ENCODE results near the gene HMOX2.

Gene HMOX2, protein sequence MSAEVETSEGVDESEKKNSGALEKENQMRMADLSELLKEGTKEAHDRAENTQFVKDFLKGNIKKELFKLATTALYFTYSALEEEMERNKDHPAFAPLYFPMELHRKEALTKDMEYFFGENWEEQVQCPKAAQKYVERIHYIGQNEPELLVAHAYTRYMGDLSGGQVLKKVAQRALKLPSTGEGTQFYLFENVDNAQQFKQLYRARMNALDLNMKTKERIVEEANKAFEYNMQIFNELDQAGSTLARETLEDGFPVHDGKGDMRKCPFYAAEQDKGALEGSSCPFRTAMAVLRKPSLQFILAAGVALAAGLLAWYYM

DNA sequence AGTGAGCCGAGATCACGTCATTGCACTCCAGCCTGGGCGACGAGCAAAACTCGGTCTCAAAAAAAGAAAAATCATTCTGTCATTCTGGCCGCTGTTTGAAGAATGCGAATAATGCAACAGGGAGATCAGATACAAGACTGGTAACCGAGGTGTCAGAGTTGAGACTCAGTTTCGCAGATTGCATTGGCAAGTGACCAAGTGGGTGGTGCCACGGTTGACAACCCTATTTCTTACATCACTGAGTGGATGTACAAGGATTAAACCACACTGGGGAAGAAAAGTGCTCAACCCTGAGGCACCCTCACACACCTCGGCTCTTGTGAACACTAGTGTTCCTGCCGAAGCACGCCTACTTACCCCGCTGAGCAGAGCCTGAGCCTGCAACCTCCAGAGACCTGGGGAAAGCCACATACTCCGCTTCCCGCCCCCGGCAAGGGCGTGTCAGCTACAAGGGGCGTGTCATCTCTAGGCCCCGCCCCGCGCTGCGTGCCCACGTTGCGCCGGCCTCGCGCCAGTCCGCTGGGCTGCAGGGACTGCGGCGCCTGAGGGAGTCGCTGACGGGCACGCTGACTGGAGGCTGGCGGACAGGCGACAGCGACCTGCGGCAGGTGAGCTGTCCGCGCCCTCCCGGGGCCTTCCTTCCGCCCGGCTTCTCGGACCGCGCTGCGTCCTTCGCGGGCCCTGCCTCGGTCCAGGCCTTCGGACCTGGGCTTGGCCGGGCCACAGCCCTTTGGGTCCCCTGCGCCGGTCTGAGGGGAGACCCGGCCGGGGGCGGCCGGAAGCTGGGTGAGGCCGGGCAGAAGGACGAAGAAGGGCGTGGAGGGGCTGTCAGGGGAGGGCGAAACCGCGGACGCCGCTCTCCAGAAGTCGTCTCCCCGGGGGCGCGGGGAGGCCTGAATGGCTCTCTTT, at the start of gene HMOX2:
HMOX2 (plus strand) TSS at position 519 of the 909 bp plus-strand sequence. CDS start 29,127 bp downstream, outside the sequence.
- DNase-seq (ENCODE audit: low read depth): peak; percentile 98

GRCh38 chr16:4426722-4427372, 49.4 kb upstream of the HMOX2 start:
- DNase-seq (ENCODE audit: low read depth): no peak

DNA sequence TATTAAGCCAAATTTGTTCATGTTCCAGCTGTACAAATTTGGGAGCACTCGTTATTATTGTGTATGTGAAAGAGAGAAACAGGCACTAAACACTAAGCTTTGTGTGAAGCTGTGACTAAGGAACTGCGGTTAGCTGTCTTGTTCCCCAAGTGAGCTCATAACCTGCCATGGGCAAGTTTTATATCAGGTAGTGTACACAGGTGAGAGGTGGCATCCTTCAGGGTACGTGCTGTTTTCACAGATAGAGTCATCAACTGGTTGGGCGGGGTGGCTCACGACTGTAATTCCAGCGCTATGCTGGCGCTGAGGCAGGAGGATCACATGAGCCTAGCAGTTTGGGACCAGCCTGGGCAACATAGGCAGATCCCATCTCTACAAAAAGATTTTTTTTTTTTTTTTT, 47.7 kb upstream of the HMOX2 start:
- no peak for DNase-seq (ENCODE audit: low read depth)

- DNase-seq (ENCODE audit: low read depth): no peak
Measured at GRCh38 chr16:4431023-4431422, 45.2 kb upstream of the HMOX2 start.

DNA sequence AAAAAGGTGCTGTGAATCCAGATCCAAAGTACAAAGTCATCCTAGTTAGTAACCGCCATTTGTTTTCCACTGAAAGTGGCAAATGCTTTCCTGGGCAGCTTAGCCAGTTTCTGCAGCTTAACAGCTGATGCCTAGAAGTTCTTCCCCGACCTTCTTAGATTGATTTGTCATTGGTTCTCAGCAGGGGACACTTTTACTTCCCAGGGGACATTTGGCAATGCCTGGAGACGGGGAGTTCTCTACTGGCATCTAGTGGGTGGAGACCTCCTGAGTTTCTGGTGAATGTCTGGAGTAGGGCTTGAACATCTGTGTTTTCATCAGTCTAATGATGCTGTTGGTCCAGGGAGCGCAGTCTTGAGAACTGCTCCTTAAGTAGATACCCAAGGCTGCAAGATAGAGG, 43.0 kb upstream of the HMOX2 start:
- DNase-seq (ENCODE audit: low read depth): no peak

DNA sequence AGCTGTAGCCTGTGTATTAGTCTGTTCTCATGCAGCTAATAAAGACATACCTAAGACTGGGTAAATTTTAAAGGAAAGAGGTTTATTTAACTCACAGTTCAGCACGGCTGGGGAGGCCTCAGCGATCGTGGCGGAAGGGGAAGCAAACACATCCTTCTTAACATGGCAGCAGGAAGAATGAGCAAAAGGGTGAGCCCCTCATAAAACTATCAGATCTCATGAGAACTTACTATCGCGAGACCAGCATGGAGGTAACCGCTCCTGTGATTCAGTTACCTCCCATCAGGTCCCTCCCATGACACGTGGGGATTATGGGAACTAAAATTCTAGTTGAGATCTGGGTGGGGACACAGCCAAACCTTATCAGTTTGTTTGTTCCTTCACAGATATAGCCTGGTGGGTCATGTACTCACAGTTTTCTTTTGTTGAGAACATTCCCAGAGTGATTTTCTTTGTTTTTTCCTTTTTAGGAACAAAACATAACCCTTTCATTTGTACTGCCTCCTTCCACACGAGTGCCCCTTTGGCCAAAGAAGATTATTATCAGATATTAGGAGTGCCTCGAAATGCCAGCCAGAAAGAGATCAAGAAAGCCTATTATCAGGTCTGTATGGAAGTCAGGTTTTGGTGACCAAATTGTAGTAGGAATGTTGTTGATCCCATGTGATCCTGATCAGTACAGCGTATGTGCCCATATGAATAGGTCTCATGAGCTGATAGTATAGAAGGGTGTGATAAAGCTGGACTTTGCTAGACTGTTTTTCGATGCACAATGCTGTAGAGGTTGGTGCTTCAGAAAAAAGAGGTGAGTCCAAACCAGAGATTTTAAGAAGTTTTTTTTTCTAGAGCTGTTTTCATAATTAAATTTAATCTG, 42.0 kb upstream of the HMOX2 start:
- no peak for DNase-seq (ENCODE audit: low read depth)

- no peak for DNase-seq (ENCODE audit: low read depth)
Measured at GRCh38 chr16:4435337-4436067, 40.7 kb upstream of the HMOX2 start.

- no peak for DNase-seq (ENCODE audit: low read depth)
Measured at GRCh38 chr16:4437366-4437765, 38.8 kb upstream of the HMOX2 start.

DNA sequence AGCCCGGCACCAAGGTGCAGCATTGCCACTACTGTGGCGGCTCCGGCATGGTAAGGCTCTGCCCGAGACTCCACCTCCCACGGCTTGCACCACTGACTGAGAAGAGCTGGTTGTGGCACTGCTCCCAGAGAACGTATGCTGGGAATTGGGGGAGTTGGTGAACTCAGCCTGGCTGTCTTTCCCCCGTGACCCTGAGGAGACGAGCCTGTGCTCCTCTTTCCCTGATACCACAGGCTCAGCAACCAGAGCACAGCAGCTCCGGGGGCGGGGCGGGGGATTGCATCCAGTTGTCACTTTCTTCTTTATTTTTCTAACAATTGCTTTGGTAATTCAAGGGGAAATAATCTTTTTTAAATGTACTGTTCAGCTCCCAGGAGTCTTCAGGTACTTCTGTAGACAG, 33.8 kb upstream of the HMOX2 start:
- no peak for DNase-seq (ENCODE audit: low read depth)

GRCh38 chr16:4443271-4443670, 32.9 kb upstream of the HMOX2 start:
- no peak for DNase-seq (ENCODE audit: low read depth)

- no peak for DNase-seq (ENCODE audit: low read depth)
Measured at GRCh38 chr16:4443986-4444385, 32.2 kb upstream of the HMOX2 start.

GRCh38 chr16:4450430-4450829, 25.8 kb upstream of the HMOX2 start:
- no peak for DNase-seq (ENCODE audit: low read depth)

DNA sequence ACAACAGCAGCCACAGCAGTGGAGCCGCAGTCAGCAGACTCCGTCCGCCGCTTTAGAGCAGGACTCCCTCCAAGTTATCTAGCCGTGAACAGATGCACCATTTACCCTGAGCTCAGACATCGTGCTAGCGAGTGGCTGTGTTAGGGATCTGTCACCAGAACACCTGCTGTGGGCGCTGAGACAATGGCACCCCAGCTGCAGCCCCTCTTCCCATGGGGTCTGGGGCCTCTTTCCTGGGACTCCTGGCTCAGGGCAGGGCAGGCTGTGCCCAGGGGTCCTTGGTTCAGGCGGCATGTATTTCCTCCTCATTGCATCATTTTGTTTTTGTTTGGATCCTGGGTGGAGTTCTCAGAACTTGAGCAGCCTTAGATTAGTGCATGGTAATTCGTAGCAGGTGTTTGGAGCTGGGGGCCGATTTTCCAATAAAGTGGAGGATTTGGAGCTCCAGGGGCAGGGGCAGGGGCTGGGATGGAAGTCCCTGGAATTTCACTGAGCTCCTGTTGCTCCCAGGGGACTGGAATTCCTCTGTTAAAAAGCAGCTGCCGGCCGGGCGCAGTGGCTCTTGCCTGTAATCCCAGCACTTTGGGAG, 25.2 kb upstream of the HMOX2 start:
- DNase-seq (ENCODE audit: low read depth): no peak

DNA sequence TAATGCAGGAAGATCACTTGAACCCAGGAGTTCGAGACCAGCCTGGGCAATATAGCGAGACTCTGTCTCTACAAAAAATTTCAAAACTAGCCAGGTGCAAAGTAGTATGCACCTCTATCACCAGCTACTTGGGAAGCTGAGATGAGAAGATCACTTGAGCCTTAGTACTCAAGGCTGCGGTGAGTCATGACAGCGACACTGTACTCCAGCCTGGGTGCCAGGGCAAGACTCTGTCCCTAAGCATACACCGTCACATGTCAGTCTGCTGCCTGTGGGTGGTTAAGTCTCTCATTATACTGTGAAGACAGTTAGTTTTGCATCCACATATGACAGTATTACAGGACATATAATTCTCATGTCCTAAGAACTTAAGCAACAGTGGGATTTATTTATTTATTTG, 23.5 kb upstream of the HMOX2 start:
- no peak for DNase-seq (ENCODE audit: low read depth)

DNA sequence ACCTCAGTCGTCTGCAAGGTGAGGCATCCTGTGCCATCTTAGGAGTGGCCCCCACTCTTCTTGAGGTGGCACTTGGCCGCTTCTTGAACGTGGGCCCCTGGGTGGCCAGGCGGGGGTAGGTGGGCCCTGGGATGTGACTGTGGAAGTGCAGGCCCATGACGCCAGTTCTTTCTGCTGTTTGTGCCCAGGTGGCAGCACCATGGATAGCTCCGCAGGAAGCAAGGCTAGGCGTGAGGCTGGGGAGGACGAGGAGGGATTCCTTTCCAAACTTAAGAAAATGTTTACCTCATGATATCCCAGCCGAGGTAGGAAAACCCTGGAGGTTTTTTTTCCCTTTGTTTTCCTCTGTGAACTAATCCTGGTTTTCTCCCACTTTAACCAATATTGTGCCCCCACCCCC, 21.6 kb upstream of the HMOX2 start:
- DNase-seq (ENCODE audit: low read depth): no peak

GRCh38 chr16:4455081-4455480, 21.1 kb upstream of the HMOX2 start:
- no peak for DNase-seq (ENCODE audit: low read depth)

GRCh38 chr16:4455951-4456350, 20.2 kb upstream of the HMOX2 start:
- DNase-seq (ENCODE audit: low read depth): no peak

DNA sequence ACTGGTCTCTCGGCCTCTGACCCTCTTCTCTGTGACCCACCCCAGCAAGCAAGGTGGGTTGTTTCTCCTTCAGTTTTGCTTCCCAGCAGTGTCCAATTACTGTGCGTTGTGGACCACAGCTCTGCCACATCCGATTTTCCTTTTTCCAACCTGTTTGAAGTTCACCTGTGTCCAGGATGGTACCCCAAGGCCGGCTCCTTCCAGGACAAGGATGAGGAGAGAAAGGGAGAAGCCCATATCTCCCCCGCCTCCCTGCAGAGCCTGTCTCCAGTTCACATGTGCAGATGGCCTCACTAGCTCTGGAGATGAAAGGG, 15.3 kb upstream of the HMOX2 start:
- DNase-seq (ENCODE audit: low read depth): no peak

DNA sequence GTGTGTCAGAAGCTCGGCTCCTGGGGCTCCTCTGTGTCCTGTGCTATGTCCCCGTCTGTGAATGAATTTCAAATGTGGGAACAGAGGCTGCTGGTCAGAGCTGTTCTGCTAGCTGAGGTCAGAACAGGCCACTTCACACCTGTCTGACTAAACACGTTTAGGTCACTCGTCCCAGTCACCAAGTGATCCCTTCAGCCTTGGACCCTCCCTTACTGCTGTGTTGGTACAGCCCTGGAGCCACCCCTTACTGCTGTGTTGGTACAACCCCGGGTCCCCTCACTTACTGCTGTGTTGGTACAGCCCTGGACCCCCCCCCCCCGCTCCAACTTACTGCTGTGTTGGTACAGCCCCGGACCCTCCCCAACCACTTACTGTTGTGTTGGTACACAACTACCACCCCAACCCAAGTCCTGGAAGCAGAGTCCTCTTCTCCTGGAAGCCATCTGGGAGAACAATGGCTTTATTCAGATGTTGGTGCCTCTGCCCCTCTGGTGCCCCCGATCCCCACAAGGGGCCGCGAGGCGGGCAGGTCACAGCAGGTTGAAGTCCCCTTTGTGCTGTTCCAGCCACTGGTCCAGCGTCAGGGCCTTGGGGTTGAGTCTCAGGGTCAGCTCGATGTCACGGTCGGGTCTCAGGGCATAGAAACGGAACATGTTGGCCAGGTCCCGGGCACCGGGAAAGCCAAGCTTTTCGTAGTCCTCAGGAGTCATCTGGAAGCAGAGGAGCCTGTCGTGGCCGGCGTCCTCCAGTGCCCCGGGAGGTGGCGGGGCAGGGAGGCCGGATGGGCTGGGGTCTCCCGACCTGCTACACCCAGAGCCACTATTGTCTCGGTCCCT, 14.7 kb upstream of the HMOX2 start:
- DNase-seq (ENCODE audit: low read depth): no peak
